MV-4-11 (cell line): Measurements from ENCODE around the gene KRT1.
A peak's percentile ranks its signal among the peaks of the same experiment; 100 is the strongest.
"Not testable (repeated sequence)": the region's sequence is repeated elsewhere in the genome, so short reads cannot be mapped to it uniquely, and the experiment has no call there.

Experiments used
- DNase-seq: peaks from one replicate; lab custom pipeline; 2025; lab: John Stamatoyannopoulos, UW

KRT1 gene

DNA sequence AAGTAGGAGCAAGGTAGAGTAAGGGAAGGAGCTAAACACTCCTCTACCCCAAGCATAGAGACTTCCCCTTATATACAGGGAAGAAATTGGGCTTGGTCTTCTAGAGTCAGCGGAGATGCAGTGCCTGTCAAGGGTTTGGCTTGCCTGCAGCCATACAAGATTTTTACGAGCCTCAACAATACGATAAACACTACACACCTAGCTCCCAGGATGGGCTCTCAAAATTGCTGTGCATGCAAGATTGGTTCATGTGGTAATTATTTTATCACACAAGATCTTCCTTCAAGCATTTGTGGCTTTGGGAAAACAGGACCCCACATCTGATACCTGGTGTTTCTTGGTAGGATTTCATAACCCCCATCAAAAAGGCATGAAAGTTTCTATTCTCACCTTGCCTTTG is at the start of gene KRT1:
Gene KRT1, minus strand, starts transcription at position 45 of the 400 bp plus-strand sequence. CDS start 59 bp downstream, outside the sequence.
- DNase-seq: no peak

DNA sequence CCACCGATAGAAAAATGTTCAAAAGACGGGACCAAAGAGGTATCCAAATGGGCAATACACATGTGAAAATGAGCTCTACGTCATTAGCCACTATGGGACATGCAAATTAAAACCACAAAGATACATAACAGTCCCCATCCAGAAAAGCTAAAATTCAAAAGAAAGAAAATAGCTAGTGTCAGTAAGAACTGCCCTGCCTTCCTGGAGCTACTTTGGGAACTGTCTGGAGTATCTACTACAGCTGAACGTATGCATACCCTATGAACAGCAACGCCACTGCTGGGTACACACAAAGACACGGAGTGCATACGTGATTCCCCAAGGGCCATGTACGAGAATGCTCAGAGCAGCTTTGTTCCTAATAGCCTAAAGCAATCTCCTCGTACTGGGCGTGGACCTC is 48.9 kb upstream of the KRT1 start:
- no peak for DNase-seq

DNA sequence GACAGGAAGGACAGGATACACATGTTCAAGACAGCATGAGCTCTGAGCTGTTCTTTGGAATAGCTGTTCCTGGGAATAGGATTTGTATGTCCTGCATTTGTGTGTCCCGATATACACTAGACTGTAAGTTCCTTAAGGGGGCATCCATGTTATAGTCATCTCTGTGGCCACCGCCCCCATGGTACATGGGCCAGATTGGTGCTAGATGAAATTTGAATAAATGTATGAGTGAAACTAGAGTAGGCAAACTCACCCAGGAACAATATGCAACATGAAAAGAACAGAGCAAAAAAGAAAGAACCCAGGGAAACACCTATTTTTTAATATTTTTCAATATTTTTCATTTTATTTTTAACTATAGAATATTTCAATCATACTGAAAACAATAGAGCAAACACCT is 48.2 kb upstream of the KRT1 start:
- no peak for DNase-seq

DNA sequence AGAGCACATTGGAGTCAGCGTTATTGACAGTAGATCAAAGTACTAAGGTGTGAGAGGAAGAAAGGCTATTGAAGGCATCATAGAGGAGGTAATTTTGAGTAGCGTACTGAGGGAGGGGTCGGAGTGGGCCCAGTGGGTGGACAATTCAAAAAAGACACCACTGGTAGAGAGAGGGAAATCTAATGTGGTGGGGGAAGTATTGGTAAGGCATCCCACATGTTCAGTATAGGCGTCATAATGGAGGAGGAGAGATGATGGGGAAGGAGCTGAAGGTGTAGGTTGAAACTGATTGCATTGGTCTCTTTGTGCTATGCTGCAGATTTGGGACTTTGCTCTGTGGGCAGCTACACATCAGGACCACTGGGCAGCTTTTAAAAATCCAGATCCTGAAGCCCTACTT is 46.8 kb upstream of the KRT1 start:
- DNase-seq: no peak

DNA sequence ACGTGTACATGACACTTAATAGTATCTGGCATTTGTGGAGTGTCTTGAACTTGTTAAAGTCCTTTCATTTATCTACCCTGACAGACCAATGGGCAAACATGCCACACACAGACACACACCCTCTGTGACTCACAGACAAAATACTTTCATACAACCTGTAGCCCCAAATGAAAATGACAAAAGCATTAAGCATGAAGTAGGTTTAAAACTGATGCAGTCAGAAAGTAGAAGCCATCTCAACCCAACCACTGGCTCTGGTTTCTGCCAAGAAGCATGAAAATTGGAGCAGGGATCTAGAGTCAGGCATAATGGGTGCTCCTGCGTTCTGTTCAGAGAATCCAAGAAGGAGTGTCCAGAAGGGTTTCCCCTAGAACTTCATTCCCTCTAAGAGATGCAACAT is 46.2 kb upstream of the KRT1 start:
- DNase-seq: no peak

DNA sequence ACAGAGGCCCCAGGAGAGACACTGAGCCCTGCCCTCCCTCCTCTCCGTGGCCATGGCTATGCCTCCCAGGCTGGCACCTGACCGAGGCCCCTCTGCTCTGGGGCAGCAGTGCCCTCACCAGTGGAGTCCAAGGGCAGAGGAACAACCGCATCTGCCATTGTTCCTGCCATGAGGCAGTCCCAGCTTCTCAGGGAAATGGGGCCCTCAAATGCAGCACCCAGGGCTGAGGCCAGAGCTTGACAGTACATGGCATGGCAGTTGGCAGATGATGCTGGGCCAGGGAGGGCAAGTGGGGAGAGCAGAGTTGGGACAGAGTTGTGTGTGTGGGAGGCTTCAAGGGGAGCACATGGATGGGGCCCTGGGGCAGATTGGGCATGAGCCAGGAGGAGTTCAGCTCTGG is 44.2 kb upstream of the KRT1 start:
- DNase-seq: no peak

DNA sequence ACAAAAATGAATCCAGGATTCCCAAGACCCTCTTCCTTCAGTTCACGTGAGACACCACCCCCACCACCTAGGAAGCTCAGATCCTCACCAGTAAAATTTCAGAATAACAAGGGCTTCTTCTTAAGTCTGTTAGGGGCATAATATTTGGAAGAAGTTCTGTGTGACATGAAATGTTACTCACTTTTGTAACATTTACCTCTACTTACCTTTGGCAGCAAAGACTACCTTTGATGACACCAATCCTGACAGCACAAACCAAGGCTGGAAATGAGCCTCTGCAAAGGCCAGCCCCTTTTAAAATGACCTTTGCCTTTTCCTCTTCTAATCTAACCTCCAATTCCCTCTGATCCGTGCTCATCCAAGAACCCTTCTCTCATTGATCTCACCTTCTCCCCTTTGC is 42.5 kb upstream of the KRT1 start:
- no peak for DNase-seq

DNA sequence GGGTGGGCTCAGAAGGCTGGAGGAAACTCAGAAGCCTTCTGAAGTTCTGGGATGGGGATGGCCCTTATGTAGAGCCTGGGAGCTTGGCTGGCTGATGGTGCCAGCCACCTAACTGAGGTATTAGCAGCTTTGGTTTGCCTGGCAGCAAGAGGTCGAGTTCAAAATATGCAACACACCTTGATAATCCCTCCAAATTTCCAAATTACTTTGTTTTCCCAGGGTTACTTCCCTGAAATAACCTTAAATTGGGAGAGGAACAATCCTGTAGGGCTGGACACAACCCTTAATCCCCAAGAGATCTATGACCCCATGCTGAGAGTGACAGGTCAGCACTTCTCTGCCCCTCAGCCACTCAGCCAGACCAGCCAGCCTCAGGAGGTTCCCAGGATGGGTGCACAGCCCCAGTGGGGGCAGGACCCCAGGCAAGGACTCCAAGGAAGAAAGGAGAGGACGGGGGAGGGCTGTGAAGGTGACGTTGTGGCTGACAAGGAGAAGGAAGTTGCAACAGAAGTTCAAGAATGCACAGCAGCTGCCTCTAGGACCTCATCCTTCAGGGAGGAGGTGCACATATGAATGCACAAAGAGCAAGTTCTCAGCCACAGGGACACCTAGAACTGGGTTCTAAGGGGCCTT is 41.7 kb upstream of the KRT1 start:
- DNase-seq: no peak

DNA sequence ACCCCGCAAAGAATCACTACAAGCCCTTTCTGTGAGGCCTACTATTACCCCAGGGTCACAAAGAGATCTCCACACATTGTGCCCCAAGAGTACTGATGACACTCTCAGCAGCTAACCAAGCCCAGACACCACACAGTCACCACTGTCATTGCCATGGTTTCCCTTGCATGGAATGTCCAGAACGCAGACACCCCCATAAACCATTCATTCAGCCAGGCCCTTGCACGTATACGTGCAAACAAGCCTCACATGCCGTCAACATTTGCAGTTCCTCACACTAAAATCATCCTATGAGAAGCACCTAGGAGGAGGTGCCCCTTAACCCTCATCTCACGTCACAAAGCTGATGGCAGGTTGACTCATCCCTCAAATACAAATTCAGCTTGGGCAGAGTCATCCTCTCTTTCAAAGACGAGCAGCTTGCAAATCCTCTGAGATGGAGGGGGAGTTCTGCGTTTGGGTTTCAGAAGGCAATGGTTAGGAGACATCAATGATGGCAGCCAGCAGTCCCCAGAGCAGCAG is 40.2 kb upstream of the KRT1 start:
- DNase-seq: no peak

DNA sequence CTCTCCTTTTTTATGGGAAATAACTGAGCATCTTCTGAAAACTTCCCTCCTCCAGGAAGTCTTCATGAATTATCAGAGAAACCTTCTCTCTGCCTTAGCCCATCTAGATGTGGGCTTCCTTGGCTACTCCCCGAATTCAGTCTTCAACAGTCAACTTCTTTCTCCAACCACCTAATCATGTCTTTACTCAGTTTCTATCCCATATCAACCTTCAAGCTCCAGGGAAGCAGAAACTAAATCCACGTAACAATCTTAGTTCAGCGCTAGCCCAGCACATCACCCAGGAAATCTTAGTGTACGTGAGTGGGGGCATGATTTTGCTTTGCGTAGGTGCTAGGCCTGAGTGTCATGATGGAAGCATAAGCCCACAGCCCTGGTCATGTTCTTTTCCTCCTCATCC is 35.9 kb upstream of the KRT1 start:
- no peak for DNase-seq

DNA sequence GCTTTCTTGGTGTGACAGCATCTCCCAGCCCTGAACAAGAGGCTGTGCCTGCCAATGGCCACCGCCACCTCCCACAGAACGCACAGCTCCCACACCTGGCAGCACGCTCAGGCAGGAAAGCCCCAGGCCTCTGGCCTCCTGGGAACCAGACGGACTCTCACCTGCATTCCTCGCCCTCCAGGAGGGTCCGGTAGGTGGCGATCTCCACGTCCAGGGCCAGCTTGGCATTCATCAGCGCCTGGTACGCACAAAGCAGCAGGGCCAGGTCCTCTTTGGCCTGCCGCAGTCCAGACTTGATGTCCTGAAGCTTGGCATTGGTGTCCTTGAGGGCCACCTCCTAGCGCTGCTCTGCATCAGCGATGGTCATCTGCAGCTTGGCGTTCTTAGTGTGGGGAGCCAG is 35.2 kb upstream of the KRT1 start:
- DNase-seq: no peak

DNA sequence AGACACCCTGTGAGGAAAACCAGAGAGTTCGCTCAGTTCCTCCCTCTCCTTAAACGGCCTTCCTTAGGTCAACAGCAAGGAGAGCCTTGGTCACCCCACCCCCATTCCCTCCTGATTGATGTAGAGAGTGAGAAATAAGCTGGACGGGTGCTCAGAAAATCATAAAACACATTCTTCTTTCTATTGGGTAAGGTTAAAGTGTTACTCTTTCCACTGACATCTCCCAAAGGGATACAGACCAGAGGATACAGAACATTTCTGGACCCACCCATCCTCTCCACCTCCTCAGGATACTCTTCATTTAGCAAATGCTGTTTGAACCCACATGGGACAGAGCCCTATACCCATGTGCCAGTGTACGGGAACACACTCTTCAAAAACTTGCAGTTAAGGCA is 34.7 kb upstream of the KRT1 start:
- no peak for DNase-seq

DNA sequence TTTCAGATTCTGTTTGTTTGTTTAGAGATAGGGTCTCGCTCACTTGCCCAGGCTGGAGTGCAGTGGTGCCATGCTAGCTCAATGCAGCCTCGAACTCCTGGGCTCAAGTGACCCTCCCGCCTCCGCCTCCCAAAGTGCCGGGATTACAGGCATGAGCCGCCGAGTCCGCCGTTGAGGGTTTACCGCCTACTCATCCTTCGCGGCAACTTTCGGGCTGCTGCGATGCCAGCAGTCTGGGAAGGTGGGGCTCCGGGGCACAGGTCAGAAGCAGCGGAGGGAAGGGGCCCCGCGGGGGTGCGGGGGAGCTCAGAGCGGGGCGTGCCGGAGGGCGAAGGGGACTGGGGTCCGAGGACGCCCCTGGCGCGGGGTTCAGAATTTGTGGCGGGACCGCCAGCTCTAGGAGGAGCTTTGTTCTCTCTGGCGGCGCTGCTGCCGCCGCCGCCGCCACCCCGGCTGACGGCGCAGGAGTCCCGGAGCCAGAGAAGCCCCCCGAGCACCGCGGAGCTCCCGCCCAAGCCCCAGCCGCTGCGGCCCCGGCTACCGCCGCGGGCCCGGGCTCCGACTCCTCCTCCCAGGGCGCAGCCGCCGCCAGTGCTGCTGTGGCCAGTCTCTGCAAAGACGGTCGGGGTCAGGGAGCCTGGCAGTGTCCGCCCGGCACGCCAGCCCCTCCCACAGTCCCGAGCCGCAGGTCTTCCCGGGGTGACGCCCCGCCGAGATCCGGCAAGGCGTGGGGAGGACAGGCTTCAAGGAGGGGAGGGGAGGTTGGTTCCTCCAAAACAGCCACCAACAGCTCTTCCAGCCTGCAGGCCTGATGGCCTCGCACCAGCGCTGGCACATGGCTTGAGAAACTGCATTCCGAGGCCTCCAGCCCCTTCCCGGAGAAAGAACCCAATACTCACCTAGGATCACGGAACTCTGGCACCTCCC is 34.0 kb upstream of the KRT1 start:
- no peak for DNase-seq

DNA sequence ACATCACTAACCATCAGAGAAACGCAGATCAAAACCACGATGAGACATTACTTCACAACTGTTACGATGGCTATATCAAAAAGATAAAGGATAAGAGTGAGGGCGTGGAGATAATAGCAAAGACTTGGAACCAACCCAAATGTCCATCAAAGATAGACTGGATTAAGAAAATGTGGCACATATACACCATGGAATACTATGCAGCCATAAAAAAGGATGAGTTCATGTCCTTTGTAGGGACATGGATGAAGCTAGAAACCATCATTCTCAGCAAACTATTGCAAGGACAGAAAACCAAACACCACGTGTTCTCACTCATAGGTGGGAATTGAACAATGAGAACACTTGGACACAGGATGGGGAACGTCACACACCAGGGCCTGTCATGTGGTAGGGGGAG is 31.9 kb upstream of the KRT1 start:
- not testable (repeated sequence) for DNase-seq

DNA sequence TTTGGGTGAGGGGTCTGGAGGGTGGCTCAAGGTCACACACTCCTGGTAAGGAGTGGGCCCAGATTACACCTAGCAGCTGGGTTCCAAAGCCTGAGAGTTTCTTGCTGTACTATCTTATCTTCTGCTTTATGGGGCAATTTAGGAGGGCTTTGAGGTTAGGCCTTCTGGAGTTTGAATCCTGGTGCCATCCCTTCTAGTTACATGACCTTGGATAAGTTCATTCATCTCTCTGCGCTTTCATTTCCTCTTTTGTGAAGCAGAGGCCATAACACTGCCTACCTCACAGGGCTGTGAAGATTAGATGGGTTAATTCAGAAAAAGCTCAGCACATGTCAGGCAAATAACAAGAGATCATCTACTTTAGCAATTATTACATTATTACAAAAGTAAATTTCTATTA is 30.5 kb upstream of the KRT1 start:
- peak; percentile 81 for DNase-seq

DNA sequence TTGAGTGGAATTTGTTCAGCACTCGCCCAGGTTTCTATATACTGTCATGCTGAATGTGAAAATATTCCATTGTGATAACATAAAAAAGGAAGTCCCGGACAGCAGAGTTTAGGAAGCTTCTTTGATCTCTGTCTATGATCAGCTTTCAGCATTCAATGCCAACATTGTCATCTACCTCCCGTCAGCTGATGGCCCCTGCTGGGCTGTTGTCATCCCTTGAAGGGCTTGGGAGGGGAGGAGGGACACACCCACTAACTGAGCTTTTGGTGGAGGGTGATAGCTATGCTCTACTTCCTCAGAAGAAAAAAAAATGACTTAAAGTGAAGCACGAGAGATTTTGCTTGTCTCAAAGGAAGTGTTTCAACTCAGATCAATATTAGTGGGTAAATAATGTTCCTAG is 27.8 kb upstream of the KRT1 start:
- DNase-seq: no peak

DNA sequence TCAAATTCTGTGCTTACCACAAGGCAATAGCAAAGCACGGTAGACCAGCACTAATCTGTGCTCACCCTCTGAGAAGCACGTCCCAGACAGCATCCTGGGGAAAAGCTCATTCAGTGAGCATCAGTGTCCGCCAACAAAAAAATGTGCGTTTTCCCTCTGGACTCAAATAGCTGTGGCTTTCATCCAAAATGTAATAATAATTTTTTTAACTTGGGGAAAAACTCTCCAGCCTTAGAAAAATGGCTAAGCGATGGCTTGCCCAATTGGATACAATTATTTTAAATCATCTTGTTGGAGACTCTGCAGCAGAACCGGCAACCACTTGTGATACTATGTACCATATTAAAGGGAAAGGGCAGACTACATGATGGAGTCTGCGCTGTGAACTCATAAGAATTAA is 24.3 kb upstream of the KRT1 start:
- no peak for DNase-seq

DNA sequence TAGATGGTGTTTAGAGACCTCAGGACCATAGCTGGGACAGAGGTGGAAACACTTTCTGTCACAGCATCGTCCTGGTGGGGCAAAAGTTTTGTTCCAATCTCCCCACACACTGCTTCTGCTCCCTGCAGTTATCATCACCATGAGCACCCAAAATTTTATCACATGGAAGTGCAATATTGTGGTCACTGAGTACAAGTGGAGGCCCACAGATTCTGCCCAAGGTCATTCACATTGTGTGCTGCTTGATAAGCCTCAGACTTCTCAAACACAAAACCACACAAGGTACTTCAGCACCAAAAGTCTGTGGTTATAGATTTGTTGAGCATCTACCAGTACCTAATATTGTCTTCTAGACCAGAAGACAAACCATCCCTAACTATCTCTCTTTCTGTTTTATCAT is 23.7 kb upstream of the KRT1 start:
- no peak for DNase-seq

DNA sequence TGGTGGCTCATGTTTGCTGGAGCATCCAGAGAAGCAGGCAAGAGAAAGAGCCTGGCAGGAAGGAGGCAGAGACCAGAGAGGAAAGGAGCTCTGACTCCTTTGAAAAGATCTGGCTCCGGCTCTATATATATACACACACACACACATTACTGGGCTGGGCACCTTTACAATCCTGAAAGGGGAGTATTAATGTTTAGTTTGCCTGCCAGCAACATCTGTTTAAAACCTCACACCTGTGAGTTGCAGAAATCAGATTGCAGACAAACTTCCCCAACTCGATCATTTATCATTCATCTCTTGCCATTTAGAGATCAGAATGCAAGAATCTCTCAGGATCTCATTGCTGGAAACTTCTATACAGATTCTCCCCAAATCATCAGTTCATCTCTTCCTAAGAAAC is 23.2 kb upstream of the KRT1 start, which contains the start of gene KRT77:
Gene KRT77, minus strand, starts transcription at position 101 of the 400 bp plus-strand sequence. Its CDS starts 90 bp downstream, at position 11.
- no peak for DNase-seq

DNA sequence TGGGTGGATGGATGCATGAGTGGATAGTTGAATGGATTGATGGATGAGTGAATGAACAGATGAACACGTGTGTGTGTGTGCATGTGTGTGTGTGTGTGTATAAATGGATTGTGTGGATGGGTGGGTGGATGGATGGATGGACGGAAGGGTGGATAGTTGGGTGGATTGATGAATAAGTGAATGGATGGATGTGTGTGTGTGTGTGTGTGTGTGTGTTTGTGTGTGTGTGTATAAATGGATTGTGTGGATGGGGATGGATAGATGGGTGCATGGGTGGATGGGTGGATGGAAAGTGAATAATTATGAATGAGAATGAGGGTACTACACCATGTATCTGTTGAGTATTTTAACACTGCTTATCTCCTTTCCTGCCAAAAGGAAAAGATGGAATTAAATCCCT is 22.1 kb upstream of the KRT1 start:
- DNase-seq: no peak

DNA sequence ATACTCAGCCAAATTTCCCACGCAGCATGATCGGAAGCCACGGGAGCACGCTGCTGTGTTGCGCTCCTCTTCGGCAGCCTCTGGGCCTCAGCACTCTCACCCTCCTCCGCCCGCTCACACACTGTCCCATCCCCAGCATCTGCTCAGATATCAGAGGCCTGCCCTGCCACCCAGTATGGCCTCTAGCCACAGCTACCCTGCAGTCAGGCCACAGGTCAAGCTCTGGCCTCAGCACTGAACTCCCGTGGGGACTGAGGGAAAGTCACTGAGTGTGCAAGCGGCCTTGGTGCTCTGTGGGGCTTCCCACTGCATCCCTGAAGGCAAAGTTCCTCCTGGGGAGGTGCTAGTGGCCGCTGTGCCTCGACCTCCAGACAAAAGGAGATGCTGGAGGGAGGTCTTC is 21.1 kb upstream of the KRT1 start:
- DNase-seq: no peak

DNA sequence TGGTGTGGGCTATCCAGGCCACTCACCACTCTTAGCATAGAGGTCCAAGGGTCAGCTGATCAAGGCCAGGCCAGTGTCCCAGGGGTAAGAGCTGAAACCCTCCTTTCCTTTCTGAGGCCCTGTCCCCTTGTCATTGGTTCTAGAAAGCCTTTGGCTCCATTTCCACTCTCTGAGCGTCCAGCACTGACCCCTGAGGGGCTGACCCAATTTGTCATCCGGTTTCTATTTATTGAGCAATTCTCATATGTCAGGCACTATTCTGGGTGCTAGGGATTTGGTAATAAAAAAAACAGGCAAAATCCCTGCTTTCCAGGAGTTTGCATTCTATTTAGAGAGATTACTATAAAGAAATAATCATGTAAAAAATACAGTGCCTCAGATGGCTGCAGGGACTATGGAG is 19.8 kb upstream of the KRT1 start:
- no peak for DNase-seq

DNA sequence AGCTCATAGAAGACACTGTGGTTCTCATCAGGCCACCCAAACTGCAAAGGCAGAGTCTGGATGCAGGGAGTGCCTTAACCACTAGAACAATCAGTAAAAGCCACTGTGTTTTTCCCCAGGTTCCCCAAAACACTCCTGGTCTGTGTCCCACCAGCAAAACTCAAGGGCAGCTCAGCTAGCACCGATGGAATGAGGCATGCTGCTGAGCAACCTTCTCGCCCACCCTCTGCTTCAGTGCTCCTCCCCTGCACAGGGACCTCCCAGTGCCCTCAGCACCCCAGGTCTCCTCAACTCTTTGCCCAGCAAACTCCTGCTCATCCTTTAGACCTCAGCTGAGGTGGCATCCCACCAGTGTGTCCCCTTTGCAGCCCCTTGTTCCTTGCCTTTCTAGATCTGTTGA is 19.2 kb upstream of the KRT1 start:
- no peak for DNase-seq
